Endothelial cell of umbilical vein (primary cell): Measurements from ENCODE around the gene RGS9. TPM values are rescaled to one million over a fixed set of nuclear protein-coding genes. Genes with fewer than 3 reads are reported as not detected.

Experiments
- BruUV-seq: library from RNA; stranded (reverse); fragments of 400-500 nt; replicated peaks from 2 replicates; lab custom pipeline; 2021; lab: Mats Ljungman, UMichigan
- CTCF ChIA-PET: fragments of 300-600, 350-600 bp; sonication (Branson Sonifier 250); formaldehyde crosslinking; loops from one replicate; lab custom pipeline; 2021; ENCODE audit warnings: antibody characterized with exemption, inconsistent platforms; lab: Charles Lee
- POLR2A ChIA-PET: fragments of 300-600, 350-600 bp; sonication (Branson Sonifier 250); formaldehyde crosslinking; loops from one replicate; lab custom pipeline; 2021; ENCODE audit warnings: antibody characterized with exemption, inconsistent platforms; lab: Charles Lee
- DNase-seq: peaks from one replicate; pipeline ENCODE4 v3.0.0-alpha.2; 2011; ENCODE audit warnings: low read depth, low spot score
- FAIRE-seq: peaks from 2 replicates; lab custom pipeline; 2011; peaks lifted over from hg19 to GRCh38; lab: Jason Lieb, UNC
- H2AFZ ChIP-seq: 2 replicates; pipeline ENCODE4 v1.6.0; 2012; ENCODE audit warnings: low read depth, low read length, control low read depth, inconsistent platforms
- H3K27ac ChIP-seq: 2 replicates; pipeline ENCODE4 v1.5.1; 2011; ENCODE audit warnings: low read depth, mild to moderate bottlenecking, control low read depth, low read length, moderate library complexity; ENCODE audit not compliant: insufficient read depth
- H3K27me3 ChIP-seq, 2 experiments: 2 replicates each; pipeline versions ENCODE4 v1.6.0 to v1.6.1; 2011; ENCODE audit warnings: low read length in 2 of 2, mixed read lengths in 1 of 2; ENCODE audit not compliant: control insufficient read depth in 2 of 2, insufficient read depth in 2 of 2
- H3K36me3 ChIP-seq, 2 experiments: 2 replicates in 1 of 2; 3 replicates in 1 of 2; pipeline ENCODE4 v1.5.1; 2011; ENCODE audit warnings: low read length in 2 of 2, mild to moderate bottlenecking in 1 of 2, moderate library complexity in 1 of 2; ENCODE audit not compliant: control insufficient read depth in 2 of 2, insufficient read depth in 2 of 2; ENCODE audit errors: extremely low read depth in 1 of 2
- H3K4me1 ChIP-seq: 3 replicates; pipeline ENCODE4 v1.5.1; 2011; ENCODE audit warnings: mild to moderate bottlenecking, low read length; ENCODE audit not compliant: control insufficient read depth, insufficient read depth; ENCODE audit errors: extremely low read depth
- H3K4me2 ChIP-seq: 2 replicates; pipeline ENCODE4 v1.6.1; 2011; ENCODE audit warnings: low read length, control low read depth, mixed read lengths; ENCODE audit not compliant: insufficient read depth
- H3K4me3 ChIP-seq, 3 experiments: fragments of 200-600 bp in 1 of 3; sonication (generic), shearing (Covaris generic) in 1 of 3; replicated peaks in 1 of 3; 2 replicates each; pipeline ENCODE4 v1.5.1; 2011 to 2016; ENCODE audit warnings: control low read depth in 3 of 3, low read length in 3 of 3, mild to moderate bottlenecking in 2 of 3, inconsistent platforms in 1 of 3, low read depth in 1 of 3, moderate library complexity in 1 of 3; ENCODE audit not compliant: insufficient read depth in 1 of 3
- H3K79me2 ChIP-seq: 2 replicates; pipeline ENCODE4 v1.6.0; 2012; ENCODE audit warnings: low read length, inconsistent platforms; ENCODE audit not compliant: control insufficient read depth, insufficient read depth
- H3K9ac ChIP-seq: replicated peaks from 2 replicates; pipeline ENCODE3; 2011; ENCODE audit warnings: low read length, control low read depth; ENCODE audit not compliant: insufficient read depth; ENCODE audit errors: extremely low read depth
- H3K9me1 ChIP-seq: replicated peaks from 3 replicates; pipeline ENCODE4 v1.6.0; 2011; ENCODE audit warnings: mild to moderate bottlenecking, low read length; ENCODE audit not compliant: control insufficient read depth, insufficient read depth; ENCODE audit errors: extremely low read depth
- H3K9me3 ChIP-seq: replicated peaks from 2 replicates; pipeline ENCODE4 v1.5.1; 2012; ENCODE audit warnings: low read length, inconsistent platforms; ENCODE audit not compliant: control insufficient read depth, insufficient read depth
- H4K20me1 ChIP-seq: replicated peaks from 2 replicates; pipeline ENCODE3; 2011; ENCODE audit warnings: mild to moderate bottlenecking, low read length; ENCODE audit not compliant: control insufficient read depth, insufficient read depth; ENCODE audit errors: extremely low read depth
- FOS ChIP-seq: IDR thresholded peaks from 2 replicates; pipeline ENCODE4 v1.6.1; 2011; ENCODE audit warnings: mild to moderate bottlenecking, low read length, moderate library complexity, borderline replicate concordance; ENCODE audit not compliant: insufficient read depth
- GATA2 ChIP-seq: IDR thresholded peaks from 2 replicates; pipeline ENCODE4 v1.7.0; 2011; ENCODE audit warnings: low read depth, mild to moderate bottlenecking, moderate library complexity, mixed read lengths, low read length; ENCODE audit not compliant: insufficient read length, insufficient read depth
- POLR2A ChIP-seq: IDR thresholded peaks from 2 replicates; pipeline ENCODE4 v1.6.1; 2012; ENCODE audit warnings: low read depth, mild to moderate bottlenecking, control low read depth, low read length
- dilution Hi-C: fragments of 300-500 bp; cut with MboI; formaldehyde crosslinking; loops from one replicate; pipeline ENCODE4 v1.15.0; 2019; ENCODE audit warnings: low sequenced_read_pairs; ENCODE audit not compliant: extremely low pct_ligation_motif_present
- intact Hi-C: fragments of 100-400 bp; cut with micrococcal nuclease; formaldehyde crosslinking; loops from one replicate; pipeline ENCODE4 v1.10.0; 2022
- polyA plus RNA-seq, 4 experiments: library from polyadenylated mRNA; depleted of rRNA in 3 of 4; stranded (reverse) in 3 of 4; unstranded in 1 of 4; fragments of >200 nt; gene quantifications; 2 replicates each; pipeline versions ENCODE4 v1.2.1 to v1.2.3, GENCODE V29; 2011 to 2012; ENCODE audit warnings: missing spikeins in 1 of 4
- total RNA-seq: library from RNA; stranded (reverse); gene quantifications from 2 replicates; pipeline ENCODE4 v1.2.3, GENCODE V29; 2021
- TF ChIP-seq, protein P1 (sequence below), 2 donors: IDR thresholded peaks; 1 replicate in 1 of 2; 2 replicates in 1 of 2; pipeline ENCODE4 v1.5.1; 2011; ENCODE audit warnings: low read length in 2 of 2, mild to moderate bottlenecking in 2 of 2, moderate library complexity in 2 of 2, control low read depth in 1 of 2, inconsistent platforms in 1 of 2, low read depth in 1 of 2; ENCODE audit not compliant: insufficient read depth in 1 of 2; ENCODE audit errors: extremely low read depth in 1 of 2

The RGS9 gene
- total and polyA plus RNA-seq, 2 donors (not counting 3 experiments of a cell fraction or from before 2014, with no cell fraction given) = 0.61 to 1.4 TPM

DNA sequence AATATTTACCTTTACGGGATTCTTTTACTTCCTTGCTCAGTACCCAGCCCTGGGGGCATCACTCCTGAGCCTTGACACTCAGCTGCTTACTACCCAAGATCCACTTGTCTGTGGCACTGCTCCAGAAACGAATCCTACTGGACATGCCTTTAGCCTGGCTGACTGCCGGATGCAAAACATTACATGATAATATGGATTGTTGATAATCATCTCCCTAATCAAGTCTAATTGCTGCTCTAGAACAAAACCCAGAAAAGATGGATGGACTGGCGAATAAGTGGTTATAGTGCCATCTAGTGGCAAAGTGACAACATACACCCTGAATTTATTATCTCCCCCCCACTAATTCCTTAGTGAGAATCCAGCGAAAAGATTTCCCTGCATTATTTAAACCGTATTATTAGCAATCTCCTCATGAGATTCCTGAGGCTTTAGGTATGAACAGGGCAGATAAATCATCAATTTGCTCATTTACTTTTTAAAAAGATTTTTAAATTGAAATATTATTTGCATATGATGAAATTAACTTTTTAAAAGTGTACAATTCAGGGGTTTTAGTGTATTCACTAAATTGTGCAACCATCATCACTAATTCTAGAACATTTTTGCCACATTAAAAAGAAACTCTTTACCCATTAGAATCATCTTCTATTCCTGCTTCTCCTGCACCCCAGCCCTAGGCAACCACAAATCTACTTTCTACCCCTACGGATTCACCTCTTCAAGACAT is 61.6 kb downstream of the RGS9 start:
- TF ChIP-seq, protein P1, sequence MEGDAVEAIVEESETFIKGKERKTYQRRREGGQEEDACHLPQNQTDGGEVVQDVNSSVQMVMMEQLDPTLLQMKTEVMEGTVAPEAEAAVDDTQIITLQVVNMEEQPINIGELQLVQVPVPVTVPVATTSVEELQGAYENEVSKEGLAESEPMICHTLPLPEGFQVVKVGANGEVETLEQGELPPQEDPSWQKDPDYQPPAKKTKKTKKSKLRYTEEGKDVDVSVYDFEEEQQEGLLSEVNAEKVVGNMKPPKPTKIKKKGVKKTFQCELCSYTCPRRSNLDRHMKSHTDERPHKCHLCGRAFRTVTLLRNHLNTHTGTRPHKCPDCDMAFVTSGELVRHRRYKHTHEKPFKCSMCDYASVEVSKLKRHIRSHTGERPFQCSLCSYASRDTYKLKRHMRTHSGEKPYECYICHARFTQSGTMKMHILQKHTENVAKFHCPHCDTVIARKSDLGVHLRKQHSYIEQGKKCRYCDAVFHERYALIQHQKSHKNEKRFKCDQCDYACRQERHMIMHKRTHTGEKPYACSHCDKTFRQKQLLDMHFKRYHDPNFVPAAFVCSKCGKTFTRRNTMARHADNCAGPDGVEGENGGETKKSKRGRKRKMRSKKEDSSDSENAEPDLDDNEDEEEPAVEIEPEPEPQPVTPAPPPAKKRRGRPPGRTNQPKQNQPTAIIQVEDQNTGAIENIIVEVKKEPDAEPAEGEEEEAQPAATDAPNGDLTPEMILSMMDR (IDR thresholded peaks at IDR 0.05; ENCODE audit: extremely low read depth in 1 of 2, insufficient read depth in 1 of 2, low read depth in 1 of 2, low read length in 2 of 2) = peak; percentile 41 to 54
- TF ChIP-seq GATA2 (peak; percentile 58), POLR2A (no peak), FOS (no peak)
- Histone ChIP-seq H3K36me3 (no peaks in the 10 kb centered on the region), H3K9me3 (no peaks in the 10 kb centered on the region), H3K27ac (no peak overlapping the region), H3K9ac (no peak overlapping the region), H3K79me2 (no peaks in the 10 kb centered on the region), H2AFZ (no peak overlapping the region), H3K4me3 (no peak overlapping the region), H3K9me1 (no peaks in the 10 kb centered on the region), H4K20me1 (no peaks in the 10 kb centered on the region), H3K4me1 (no peaks in the 10 kb centered on the region), H3K27me3 (peaks cover 0 to 4% of the 10 kb centered on the region in 2 experiments), H3K4me2 (no peak overlapping the region)
- intact Hi-C loops = loop anchor here (1.0 to 5.0 kb wide), 6 partner anchors 62 to 417 kb away; partner anchors contain the start of gene RGS9
- BruUV-seq = no TSS peak
- DNase-seq = peak; percentile 67
- POLR2A ChIA-PET = no interaction called here
- FAIRE-seq = peak; percentile 83
- CTCF ChIA-PET = interaction anchor here (0.6 to 3.7 kb wide), 23 partner anchors 11 to 279 kb away, joined by 3 to 38 read pairs (median 6); partner anchors contain the start of genes GNA13, LRRC37A3 and RGS9
- dilution Hi-C loops = no loop called here
